ENCODE data around the gene PTPN7.
"Not testable (repeated sequence)": the region's sequence is repeated elsewhere in the genome, so short reads cannot be mapped to it uniquely, and the experiment has no call there.

The PTPN7 gene

GRCh38 chr1:202167054-202167453 is 6.7 kb upstream of the PTPN7 start:
- DNase-seq (ENCODE audit: low read depth in 2 of 2), result not testable (repeated sequence)

GRCh38 chr1:202165942-202166843 is 5.8 kb upstream of the PTPN7 start:
- no peak for DNase-seq (ENCODE audit: low read depth in 2 of 2)

- peak; percentile 65 to 71 for DNase-seq (ENCODE audit: low read depth in 2 of 2)
Observed at GRCh38 chr1:202165267-202165941, 5.0 kb upstream of the PTPN7 start.

- no peak for DNase-seq (ENCODE audit: low read depth in 2 of 2)
Observed at GRCh38 chr1:202164271-202165037, 4.1 kb upstream of the PTPN7 start.

- DNase-seq (ENCODE audit: low read depth in 2 of 2), result no peak
Observed at GRCh38 chr1:202163281-202164270, 3.2 kb upstream of the PTPN7 start.

GRCh38 chr1:202162418-202163280 is 2.2 kb upstream of the PTPN7 start:
- DNase-seq (ENCODE audit: low read depth in 2 of 2), result no peak

GRCh38 chr1:202162047-202162417 is 1.6 kb upstream of the PTPN7 start:
- peak in 1 of 2 donors; percentile 67 for DNase-seq (ENCODE audit: low read depth in 2 of 2)

- DNase-seq (ENCODE audit: low read depth in 2 of 2), result no peak
Observed at GRCh38 chr1:202161151-202162046, 997 bp upstream of the PTPN7 start.

- DNase-seq (ENCODE audit: low read depth in 2 of 2), result peak; percentile 69 to 74
Observed at GRCh38 chr1:202159534-202160371, 649 bp downstream of the PTPN7 start.

- DNase-seq (ENCODE audit: low read depth in 2 of 2), result no peak
Observed at GRCh38 chr1:202158810-202159533, 1.4 kb downstream of the PTPN7 start.

GRCh38 chr1:202157945-202158344 is 2.5 kb downstream of the PTPN7 start:
- DNase-seq (ENCODE audit: low read depth in 2 of 2), result no peak

GRCh38 chr1:202156590-202156989 is 3.8 kb downstream of the PTPN7 start:
- DNase-seq (ENCODE audit: low read depth in 2 of 2), result no peak

GRCh38 chr1:202155478-202156021 is 4.9 kb downstream of the PTPN7 start:
- no peak for DNase-seq (ENCODE audit: low read depth in 2 of 2)

- no peak for DNase-seq (ENCODE audit: low read depth in 2 of 2)
Observed at GRCh38 chr1:202154766-202155477, 5.5 kb downstream of the PTPN7 start.

GRCh38 chr1:202154148-202154765 is 6.1 kb downstream of the PTPN7 start:
- DNase-seq (ENCODE audit: low read depth in 2 of 2), result no peak

- DNase-seq (ENCODE audit: low read depth in 2 of 2), result no peak
Observed at GRCh38 chr1:202153284-202153683, 7.1 kb downstream of the PTPN7 start.
